Measurements from ENCODE around the gene AK6. TPM values are rescaled to one million over a fixed set of nuclear protein-coding genes. Genes with fewer than 3 reads are reported as not detected.

The AK6 gene
- total and polyA plus RNA-seq, 7 donors, result 20.7 to 51.8 (median 34.1) TPM

DNA sequence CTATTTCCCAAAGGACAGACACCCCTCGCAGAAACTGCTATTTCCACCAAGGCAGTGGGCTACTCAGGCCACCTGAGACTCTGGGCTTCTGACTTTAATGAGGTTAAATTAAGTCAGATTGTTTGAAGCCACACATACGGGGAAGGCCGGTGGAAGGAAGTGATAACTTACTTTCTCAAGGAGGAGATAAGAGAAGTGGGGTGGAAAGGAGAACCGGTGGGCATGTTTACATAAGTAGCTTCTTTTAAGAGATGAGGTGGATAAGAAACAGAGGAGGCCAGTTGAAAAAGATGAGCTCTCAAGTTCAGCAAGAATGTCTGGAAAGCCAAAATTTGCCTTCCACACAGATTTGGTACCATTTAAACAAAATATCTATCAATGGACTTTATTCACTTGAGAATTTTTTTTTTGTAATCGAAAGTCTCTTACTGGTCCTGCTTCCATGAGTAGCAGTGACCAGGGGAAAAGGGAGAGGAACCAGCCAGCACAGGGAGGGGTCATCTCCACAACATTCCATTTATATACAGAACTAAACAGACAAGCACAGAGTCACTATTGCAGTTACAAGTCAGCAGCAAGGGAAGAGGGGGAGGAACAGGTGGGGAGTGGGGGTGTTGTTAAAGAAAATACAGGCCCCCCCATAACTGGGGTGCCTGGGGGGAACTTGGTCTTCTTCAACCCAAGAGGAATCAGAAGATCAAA, 56.7 kb downstream of the AK6 start:
- TF ChIP-seq EP300 (IDR thresholded peaks at IDR 0.05), result no peak
- no peak for TF ChIP-seq POLR2AphosphoS5 (IDR thresholded peaks at IDR 0.05)
- no peak for TF ChIP-seq POLR2A (IDR thresholded peaks at IDR 0.05)
- no peak for TF ChIP-seq CTCF (IDR thresholded peaks at IDR 0.05)
- Histone ChIP-seq H3K4me1 (no peaks in the 10 kb centered on the region), H3K36me3 (peaks cover 0 to 48% (median 0%) of the 10 kb centered on the region in 4 donors), H3K9me3 (no peaks in the 10 kb centered on the region), H3K27me3 (no peaks in the 10 kb centered on the region), H3K4me3 (no peak overlapping the region), H3K27ac (no peak overlapping the region)
- 69 to 86% methylated on average over 5 of the region's 5 CpGs for WGBS, 2 donors
- intact Hi-C loops (cut with DNase I), result no loop called here
- no peak for DNase-seq

GRCh38 chr5:69309380-69309779, 59.9 kb downstream of the AK6 start:
- H3K27ac ChIP-seq, result no peak overlapping the region
- TF ChIP-seq POLR2AphosphoS5 (IDR thresholded peaks at IDR 0.05) (no peak), CTCF (IDR thresholded peaks at IDR 0.05) (no peak), EP300 (IDR thresholded peaks at IDR 0.05) (no peak), POLR2A (IDR thresholded peaks at IDR 0.05) (no peak)
- no peaks in the 10 kb centered on the region for H3K9me3 ChIP-seq
- H3K4me1 ChIP-seq, result no peaks in the 10 kb centered on the region
- no peaks in the 10 kb centered on the region for H3K27me3 ChIP-seq
- DNase-seq, result no peak
- H3K4me3 ChIP-seq, result no peak overlapping the region
- 98 to 99% methylated on average over 5 of the region's 5 CpGs for WGBS, 2 donors
- intact Hi-C loops (cut with DNase I), result no loop called here
- H3K36me3 ChIP-seq, result peaks cover 0 to 54% (median 0%) of the 10 kb centered on the region in 4 donors

- DNase-seq, result no peak
- Histone ChIP-seq H3K36me3 (peaks cover 0 to 41% (median 0%) of the 10 kb centered on the region in 4 donors), H3K27ac (no peak overlapping the region), H3K27me3 (no peaks in the 10 kb centered on the region), H3K9me3 (no peaks in the 10 kb centered on the region), H3K4me3 (no peak overlapping the region), H3K4me1 (no peaks in the 10 kb centered on the region)
- intact Hi-C loops (cut with DNase I), result no loop called here
- WGBS, 2 donors, result 66 to 72% methylated on average over 3 of the region's 3 CpGs
- TF ChIP-seq CTCF (IDR thresholded peaks at IDR 0.05) (no peak), POLR2A (IDR thresholded peaks at IDR 0.05) (no peak), POLR2AphosphoS5 (IDR thresholded peaks at IDR 0.05) (no peak), EP300 (IDR thresholded peaks at IDR 0.05) (no peak)
These were observed 61.2 kb downstream of the AK6 start for GRCh38 chr5:69308046-69308553.

- intact Hi-C loops (cut with DNase I), result no loop called here
- 96 to 97% methylated on average over 8 of the region's 8 CpGs for WGBS, 2 donors
- Histone ChIP-seq H3K27ac (no peak overlapping the region), H3K36me3 (peaks cover 0 to 26% (median 0%) of the 10 kb centered on the region in 4 donors), H3K27me3 (no peaks in the 10 kb centered on the region), H3K4me1 (no peaks in the 10 kb centered on the region), H3K4me3 (no peak overlapping the region), H3K9me3 (no peaks in the 10 kb centered on the region)
- no peak for TF ChIP-seq EP300 (IDR thresholded peaks at IDR 0.05)
- no peak for TF ChIP-seq CTCF (IDR thresholded peaks at IDR 0.05)
- no peak for TF ChIP-seq POLR2A (IDR thresholded peaks at IDR 0.05)
- TF ChIP-seq POLR2AphosphoS5 (IDR thresholded peaks at IDR 0.05), result no peak
- DNase-seq, result no peak
These were observed 63.8 kb downstream of the AK6 start for GRCh38 chr5:69305512-69305911.

Other genes with a start within 250 kb of the AK6 start
- 1 to 10 TPM; 2.3 to 3.6 (median 2.5) TPM for gene CCNB1, start 202.4 kb downstream of the AK6 start, total RNA-seq
- 10 to 100 TPM; 13.2 to 68.1 (median 19.7) TPM for gene CCNB1, start 202.4 kb downstream of the AK6 start, polyA plus RNA-seq
- 1 to 10 TPM; 1.3 to 3.8 (median 2.6) TPM for gene CENPH, start 179.9 kb downstream of the AK6 start, total RNA-seq
- 10 to 100 TPM in 1 of 3 donors, 1 to 10 TPM in 2; 5.4 to 11.3 (median 5.8) TPM for gene CENPH, start 179.9 kb downstream of the AK6 start, polyA plus RNA-seq
- 10 to 100 TPM in 3 of 4 donors, 1 to 10 TPM in 1; 7.2 to 18.5 (median 13.8) TPM for gene CDK7, start 134.6 kb downstream of the AK6 start, total RNA-seq
- 10 to 100 TPM; 23.4 to 35.1 (median 25.8) TPM for gene CDK7, start 134.6 kb downstream of the AK6 start, polyA plus RNA-seq
- gene CCDC125, start 36.7 kb downstream of the AK6 start, total RNA-seq, result 1 to 10 TPM; 2.9 to 4.7 (median 3.4) TPM
- 10 to 100 TPM in 1 of 3 donors, 1 to 10 TPM in 2; 7.7 to 11.6 (median 7.8) TPM for gene CCDC125, start 36.7 kb downstream of the AK6 start, polyA plus RNA-seq
- 10 to 100 TPM; 33.2 to 52.8 (median 38.6) TPM for gene TAF9, start within 50 bp of the AK6 start, total RNA-seq
- gene TAF9, start within 50 bp of the AK6 start, polyA plus RNA-seq, result 10 to 100 TPM; 57.4 to 77.9 (median 60.1) TPM
- 10 to 100 TPM; 18.3 to 25.3 (median 19.5) TPM for gene RAD17, start 298 bp upstream of the AK6 start, total RNA-seq
- 10 to 100 TPM; 13.1 to 16.9 (median 13.2) TPM for gene RAD17, start 298 bp upstream of the AK6 start, polyA plus RNA-seq
- gene MARVELD2, start 45.6 kb upstream of the AK6 start, total RNA-seq, result under 1 TPM in 3 of 4 donors, not detected in 1; 0.28 to 0.49 (median 0.36) TPM
- gene MARVELD2, start 45.6 kb upstream of the AK6 start, polyA plus RNA-seq, result 1 to 10 TPM; 4.2 to 9.7 (median 5.8) TPM
- 1 to 10 TPM; 1.3 to 3.9 (median 1.9) TPM for gene OCLN, start 123.3 kb upstream of the AK6 start, total RNA-seq
- gene OCLN, start 123.3 kb upstream of the AK6 start, polyA plus RNA-seq, result 10 to 100 TPM in 1 of 3 donors, 1 to 10 TPM in 2; 5.4 to 19.7 (median 7.6) TPM
- gene GTF2H2C, start 190.7 kb upstream of the AK6 start, total RNA-seq, result 10 to 100 TPM; 13.8 to 21.6 (median 19.8) TPM
- gene GTF2H2C, start 190.7 kb upstream of the AK6 start, polyA plus RNA-seq, result 10 to 100 TPM; 12.0 to 19.3 (median 16.2) TPM

Data from sigmoid colon (tissue), 7 donors.